ENCODE data around the gene MICALL2.

GRCh38 chr7:1449501-1449900 is 9.8 kb downstream of the MICALL2 start:
- TF ChIP-seq CTCF (conservative IDR thresholded peaks at IDR 0.05 in 1 of 2, IDR thresholded peaks at IDR 0.05 in 1 of 2; ENCODE audit: low read depth in 1 of 2, low read length in 2 of 2) (no peak), EZH2 (IDR thresholded peaks at IDR 0.05; ENCODE audit: low read length, missing control alignments) (no peak)

Data from fibroblast of lung (primary cell).